HG03175 (cell line): Measurements from ENCODE around the gene CFAP100.

ENCODE experiments used
- ATAC-seq: cut with Tn5 transposase; IDR thresholded peaks from one replicate; pipeline ENCODE4 v1.9.1; 2021; ENCODE audit warnings: mild to moderate bottlenecking, moderate library complexity; ENCODE audit not compliant: unreplicated experiment

Gene CFAP100

GRCh38 chr3:126419886-126420786 is 25.4 kb downstream of the CFAP100 start:
- ATAC-seq = no peak

GRCh38 chr3:126421573-126422119 is 26.9 kb downstream of the CFAP100 start:
- ATAC-seq = no peak

- no peak for ATAC-seq
Measured at GRCh38 chr3:126422121-126422520, 27.4 kb downstream of the CFAP100 start.

GRCh38 chr3:126422571-126423091 is 27.9 kb downstream of the CFAP100 start:
- ATAC-seq = no peak

GRCh38 chr3:126423191-126424038 is 28.7 kb downstream of the CFAP100 start:
- ATAC-seq = no peak

- no peak for ATAC-seq
Measured at GRCh38 chr3:126424039-126424717, 29.5 kb downstream of the CFAP100 start.

- no peak for ATAC-seq
Measured at GRCh38 chr3:126424751-126425150, 30.0 kb downstream of the CFAP100 start.

GRCh38 chr3:126431103-126431534 is 36.4 kb downstream of the CFAP100 start:
- no peak for ATAC-seq

- no peak for ATAC-seq
Measured at GRCh38 chr3:126432361-126433104, 37.8 kb downstream of the CFAP100 start.

- no peak for ATAC-seq
Measured at GRCh38 chr3:126433105-126433430, 38.4 kb downstream of the CFAP100 start.

- no peak for ATAC-seq
Measured at GRCh38 chr3:126433496-126434263, 39.0 kb downstream of the CFAP100 start.

GRCh38 chr3:126434264-126434590 is 39.5 kb downstream of the CFAP100 start:
- no peak for ATAC-seq

- ATAC-seq = no peak
Measured at GRCh38 chr3:126434931-126435411, 40.3 kb downstream of the CFAP100 start.

GRCh38 chr3:126435456-126436315 is 41.0 kb downstream of the CFAP100 start:
- no peak for ATAC-seq

- no peak for ATAC-seq
Measured at GRCh38 chr3:126436826-126437717, 42.4 kb downstream of the CFAP100 start.

- no peak for ATAC-seq
Measured at GRCh38 chr3:126438186-126438585, 43.5 kb downstream of the CFAP100 start.

GRCh38 chr3:126438746-126439145 is 44.0 kb downstream of the CFAP100 start:
- ATAC-seq = no peak
